Smooth muscle cell (in vitro differentiated cells): Measurements from ENCODE around the gene CX3CL1. TPM values are rescaled to one million over a fixed set of nuclear protein-coding genes. Genes with fewer than 3 reads are reported as not detected.

ENCODE experiments used
- DNase-seq: peaks from one replicate; lab custom pipeline; 2025; ENCODE audit not compliant: unreplicated experiment; lab: John Stamatoyannopoulos, UW
- H2AFZ ChIP-seq: fragments of 200-600 bp; sonication (generic); 2 replicates; pipeline ENCODE4 v1.6.0; 2016; ENCODE audit warnings: antibody characterized with exemption, low read depth, mild to moderate bottlenecking
- H3F3A ChIP-seq: fragments of 200-600 bp; sonication (generic); 2 replicates; pipeline ENCODE4 v1.6.0; 2017; ENCODE audit warnings: antibody characterized with exemption, low read depth
- H3K27ac ChIP-seq: fragments of 200-600 bp; sonication (generic); 2 replicates; pipeline ENCODE4 v1.5.1; 2016; ENCODE audit warnings: low read depth, mild to moderate bottlenecking
- H3K27me3 ChIP-seq: fragments of 200-600 bp; sonication (generic); 2 replicates; pipeline ENCODE4 v1.6.1; 2016; ENCODE audit warnings: low read depth, mild to moderate bottlenecking
- H3K36me3 ChIP-seq: fragments of 200-600 bp; sonication (generic); 2 replicates; pipeline ENCODE4 v1.5.1; 2016; ENCODE audit warnings: low read depth
- H3K4me1 ChIP-seq: fragments of 200-600 bp; sonication (generic); 2 replicates; pipeline ENCODE4 v1.5.1; 2016; ENCODE audit warnings: low read depth
- H3K4me2 ChIP-seq: fragments of 200-600 bp; sonication (generic); 2 replicates; pipeline ENCODE4 v1.6.0; 2016; ENCODE audit warnings: mild to moderate bottlenecking
- H3K4me3 ChIP-seq: fragments of 200-600 bp; sonication (generic); 2 replicates; pipeline ENCODE4 v1.5.1; 2016; ENCODE audit warnings: mild to moderate bottlenecking
- H3K79me2 ChIP-seq: fragments of 200-600 bp; sonication (generic); 2 replicates; pipeline ENCODE4 v1.6.0; 2016; ENCODE audit warnings: low read depth, mild to moderate bottlenecking
- H3K9ac ChIP-seq: fragments of 200-600 bp; sonication (generic); 2 replicates; pipeline ENCODE4 v1.6.0; 2016; ENCODE audit warnings: low read depth
- H3K9me3 ChIP-seq: fragments of 200-600 bp; sonication (generic); replicated peaks from 2 replicates; pipeline ENCODE4 v1.5.1; 2016; ENCODE audit warnings: low read depth
- H4K20me1 ChIP-seq: fragments of 200-600 bp; sonication (generic); 2 replicates; pipeline ENCODE4 v1.6.0; 2016; ENCODE audit warnings: low read depth
- WGBS: methylation state at CpG from one replicate; pipeline ENCODE4 v1.1.7; 2016; ENCODE audit warnings: low lambda C conversion rate; 5-methylcytosine and 5-hydroxymethylcytosine counted together
- polyA plus RNA-seq: library from polyadenylated mRNA; unstranded; fragments of >200 nt; fragmentation: Nextera tagmentation; extraction: Ambion mirVana; gene quantifications from 2 replicates; pipeline ENCODE4 v1.2.1, GENCODE V29; 2016
- total RNA-seq: library from RNA; depleted of rRNA; stranded (reverse); fragments of >200 nt; gene quantifications from 2 replicates; pipeline ENCODE4 v1.2.3, GENCODE V29; 2014
- TF ChIP-seq, protein P1 (sequence below): fragments of 200-600 bp; sonication (generic); IDR thresholded peaks from 2 replicates; pipeline ENCODE4 v1.5.1; 2017; ENCODE audit warnings: borderline replicate concordance, mild to moderate bottlenecking, antibody characterized with exemption; ENCODE audit not compliant: insufficient read depth, poor library complexity, severe bottlenecking

CX3CL1 gene
- total and polyA plus RNA-seq, 2 experiments from 2014 or later = 2.2 to 5.4 TPM

DNA sequence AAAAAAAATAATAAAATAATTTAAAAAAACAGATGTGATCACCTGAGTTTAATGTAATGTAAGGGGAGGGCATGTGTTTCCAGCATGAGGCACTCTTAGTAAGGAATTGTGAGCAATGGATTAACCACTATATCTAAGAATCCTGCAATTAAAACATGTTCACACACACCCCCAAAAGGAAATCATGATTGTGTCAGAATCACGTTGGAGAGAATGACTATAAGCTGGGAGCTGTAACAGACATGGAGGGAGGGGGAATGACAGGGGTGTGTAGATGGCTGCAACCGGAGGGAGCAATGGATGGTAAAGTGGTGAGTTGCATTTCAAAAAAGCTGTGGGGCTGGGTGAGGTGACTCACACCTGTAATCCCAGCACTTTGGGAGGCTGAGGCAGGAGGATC lies 27.3 kb upstream of the CX3CL1 start:
- no peak overlapping the region for H3K9ac ChIP-seq
- H4K20me1 ChIP-seq = no peaks in the 10 kb centered on the region
- no peak overlapping the region for H3K4me3 ChIP-seq
- TF ChIP-seq, protein P1, sequence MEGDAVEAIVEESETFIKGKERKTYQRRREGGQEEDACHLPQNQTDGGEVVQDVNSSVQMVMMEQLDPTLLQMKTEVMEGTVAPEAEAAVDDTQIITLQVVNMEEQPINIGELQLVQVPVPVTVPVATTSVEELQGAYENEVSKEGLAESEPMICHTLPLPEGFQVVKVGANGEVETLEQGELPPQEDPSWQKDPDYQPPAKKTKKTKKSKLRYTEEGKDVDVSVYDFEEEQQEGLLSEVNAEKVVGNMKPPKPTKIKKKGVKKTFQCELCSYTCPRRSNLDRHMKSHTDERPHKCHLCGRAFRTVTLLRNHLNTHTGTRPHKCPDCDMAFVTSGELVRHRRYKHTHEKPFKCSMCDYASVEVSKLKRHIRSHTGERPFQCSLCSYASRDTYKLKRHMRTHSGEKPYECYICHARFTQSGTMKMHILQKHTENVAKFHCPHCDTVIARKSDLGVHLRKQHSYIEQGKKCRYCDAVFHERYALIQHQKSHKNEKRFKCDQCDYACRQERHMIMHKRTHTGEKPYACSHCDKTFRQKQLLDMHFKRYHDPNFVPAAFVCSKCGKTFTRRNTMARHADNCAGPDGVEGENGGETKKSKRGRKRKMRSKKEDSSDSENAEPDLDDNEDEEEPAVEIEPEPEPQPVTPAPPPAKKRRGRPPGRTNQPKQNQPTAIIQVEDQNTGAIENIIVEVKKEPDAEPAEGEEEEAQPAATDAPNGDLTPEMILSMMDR = no peak
- 84% methylated on average over 2 of the region's 2 CpGs for WGBS
- H3K4me2 ChIP-seq = no peak overlapping the region
- H3K4me1 ChIP-seq = no peaks in the 10 kb centered on the region
- H2AFZ ChIP-seq = no peak overlapping the region
- no peaks in the 10 kb centered on the region for H3K79me2 ChIP-seq
- DNase-seq = no peak
- H3K27ac ChIP-seq = no peak overlapping the region
- H3K9me3 ChIP-seq = peaks cover 4% of the 10 kb centered on the region
- H3K36me3 ChIP-seq = no peaks in the 10 kb centered on the region
- H3F3A ChIP-seq = peaks cover 9% of the 10 kb centered on the region
- peaks cover 16% of the 10 kb centered on the region for H3K27me3 ChIP-seq

DNA sequence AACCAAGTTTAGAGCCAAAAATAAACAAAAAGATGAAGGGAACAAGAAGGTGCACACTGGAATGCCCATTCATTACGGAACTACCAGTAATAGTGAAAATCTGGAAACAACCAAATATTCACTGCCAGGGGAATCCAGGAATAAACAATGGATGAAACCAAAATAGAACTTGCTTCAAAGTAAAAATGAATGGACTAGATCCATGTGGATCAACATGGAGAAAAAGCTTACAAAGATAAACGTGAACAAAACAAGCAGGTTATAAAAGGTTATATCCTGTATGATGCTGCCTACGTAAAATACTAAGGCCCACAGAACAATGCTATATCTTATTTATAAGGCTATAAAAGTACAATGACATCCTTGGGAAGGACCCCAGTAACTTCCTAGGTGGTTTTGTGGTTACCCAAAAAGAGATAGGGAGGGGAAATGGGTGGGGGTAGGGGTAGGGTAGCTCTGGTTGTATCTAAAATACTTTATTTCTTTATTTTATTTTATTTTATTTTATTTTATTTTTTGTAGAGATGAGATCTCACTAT lies 26.6 kb upstream of the CX3CL1 start:
- Histone ChIP-seq H3K27ac (no peak overlapping the region), H3K4me2 (no peak overlapping the region), H3F3A (peaks cover 9% of the 10 kb centered on the region), H3K79me2 (no peaks in the 10 kb centered on the region), H3K9ac (no peak overlapping the region), H2AFZ (no peak overlapping the region), H3K36me3 (no peaks in the 10 kb centered on the region), H4K20me1 (no peaks in the 10 kb centered on the region), H3K27me3 (peaks cover 16% of the 10 kb centered on the region), H3K9me3 (peaks cover 4% of the 10 kb centered on the region), H3K4me1 (no peaks in the 10 kb centered on the region), H3K4me3 (no peak overlapping the region)
- TF ChIP-seq, protein P1 = no peak
- WGBS = 87% methylated on average over 3 of the region's 3 CpGs
- DNase-seq = no peak

DNA sequence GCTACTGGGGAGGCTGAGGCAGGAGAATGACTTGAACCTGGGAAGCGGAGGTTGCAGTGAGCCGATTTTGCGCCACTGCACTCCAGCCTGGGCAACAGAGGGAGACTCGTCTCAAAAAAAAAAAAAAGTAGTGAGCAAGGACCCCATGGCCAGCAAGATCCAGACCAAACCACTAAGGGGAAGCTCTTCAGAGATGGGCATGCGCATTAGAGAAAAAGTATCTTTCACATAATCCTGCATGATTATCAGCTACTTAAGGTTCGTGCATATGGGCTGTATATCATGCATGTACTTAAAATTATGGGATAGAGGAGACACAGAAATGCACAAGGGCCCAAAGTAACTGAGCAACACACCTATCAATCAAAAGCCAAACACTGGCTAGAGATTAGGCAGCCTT lies 24.4 kb upstream of the CX3CL1 start:
- Histone ChIP-seq H3K79me2 (no peaks in the 10 kb centered on the region), H3K4me3 (no peak overlapping the region), H3F3A (no peaks in the 10 kb centered on the region), H4K20me1 (no peaks in the 10 kb centered on the region), H3K4me1 (no peaks in the 10 kb centered on the region), H3K9ac (no peak overlapping the region), H3K4me2 (no peak overlapping the region), H3K9me3 (peaks cover 4% of the 10 kb centered on the region), H3K27ac (no peak overlapping the region), H2AFZ (no peak overlapping the region), H3K27me3 (peaks cover 16% of the 10 kb centered on the region), H3K36me3 (no peaks in the 10 kb centered on the region)
- DNase-seq = no peak
- TF ChIP-seq, protein P1 = no peak
- 88% methylated on average over 6 of the region's 6 CpGs for WGBS

DNA sequence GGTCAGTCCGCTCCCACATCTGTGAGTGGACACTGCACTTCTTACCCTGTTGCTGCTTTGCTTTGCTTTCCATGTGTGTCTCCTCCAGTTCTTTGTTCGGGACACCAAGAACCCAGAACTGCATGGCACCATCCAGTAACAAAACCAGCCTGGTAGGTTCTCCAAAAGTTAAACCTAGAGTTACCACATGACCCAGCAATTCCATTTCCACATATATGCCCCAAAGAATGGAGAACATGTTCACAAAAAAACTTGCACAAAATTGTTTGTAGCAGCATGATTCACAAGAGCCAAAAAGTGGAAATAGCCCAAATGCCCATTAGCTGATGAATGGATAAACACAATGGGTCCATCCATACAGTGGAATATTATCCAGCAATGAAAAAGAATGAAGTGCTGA lies 24.0 kb upstream of the CX3CL1 start:
- H4K20me1 ChIP-seq = no peaks in the 10 kb centered on the region
- H3K9ac ChIP-seq = no peak overlapping the region
- H3K79me2 ChIP-seq = no peaks in the 10 kb centered on the region
- no peak overlapping the region for H3K27ac ChIP-seq
- peaks cover 4% of the 10 kb centered on the region for H3K9me3 ChIP-seq
- H3F3A ChIP-seq = no peaks in the 10 kb centered on the region
- no peaks in the 10 kb centered on the region for H3K36me3 ChIP-seq
- H3K4me3 ChIP-seq = no peak overlapping the region
- H3K27me3 ChIP-seq = peaks cover 16% of the 10 kb centered on the region
- TF ChIP-seq, protein P1 = no peak
- no peaks in the 10 kb centered on the region for H3K4me1 ChIP-seq
- WGBS = 85% methylated on average over 2 of the region's 2 CpGs
- no peak for DNase-seq
- H3K4me2 ChIP-seq = no peak overlapping the region
- no peak overlapping the region for H2AFZ ChIP-seq
